Measurements from ENCODE around the gene PCLO. TPM values are rescaled to one million over a fixed set of nuclear protein-coding genes. Genes with fewer than 3 reads are reported as not detected.

Gene PCLO
- total and polyA plus RNA-seq, 12 donors: 0.06 to 10.8 (median 2.3) TPM

DNA sequence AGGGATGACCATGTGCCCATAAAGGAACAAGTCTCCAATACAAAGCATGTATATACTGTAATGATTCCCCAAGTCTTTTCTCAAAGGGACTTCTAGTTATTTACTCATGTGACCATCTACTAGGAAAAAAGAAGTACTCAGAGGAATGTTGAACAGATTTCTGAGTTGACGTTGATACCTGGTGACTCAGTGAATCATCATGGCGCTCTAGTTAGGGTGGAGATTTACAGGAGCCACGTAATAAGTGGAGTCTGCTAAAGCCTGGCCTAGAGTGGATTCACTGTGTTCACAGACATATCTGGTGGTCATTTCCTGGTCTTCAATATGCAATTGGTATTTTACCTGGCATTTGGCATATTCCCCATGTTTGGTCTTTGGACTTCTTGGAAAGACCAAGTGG, 416.9 kb downstream of the PCLO start:
- H3K9me3 ChIP-seq: no peaks in the 10 kb centered on the region
- TF ChIP-seq, protein P1, sequence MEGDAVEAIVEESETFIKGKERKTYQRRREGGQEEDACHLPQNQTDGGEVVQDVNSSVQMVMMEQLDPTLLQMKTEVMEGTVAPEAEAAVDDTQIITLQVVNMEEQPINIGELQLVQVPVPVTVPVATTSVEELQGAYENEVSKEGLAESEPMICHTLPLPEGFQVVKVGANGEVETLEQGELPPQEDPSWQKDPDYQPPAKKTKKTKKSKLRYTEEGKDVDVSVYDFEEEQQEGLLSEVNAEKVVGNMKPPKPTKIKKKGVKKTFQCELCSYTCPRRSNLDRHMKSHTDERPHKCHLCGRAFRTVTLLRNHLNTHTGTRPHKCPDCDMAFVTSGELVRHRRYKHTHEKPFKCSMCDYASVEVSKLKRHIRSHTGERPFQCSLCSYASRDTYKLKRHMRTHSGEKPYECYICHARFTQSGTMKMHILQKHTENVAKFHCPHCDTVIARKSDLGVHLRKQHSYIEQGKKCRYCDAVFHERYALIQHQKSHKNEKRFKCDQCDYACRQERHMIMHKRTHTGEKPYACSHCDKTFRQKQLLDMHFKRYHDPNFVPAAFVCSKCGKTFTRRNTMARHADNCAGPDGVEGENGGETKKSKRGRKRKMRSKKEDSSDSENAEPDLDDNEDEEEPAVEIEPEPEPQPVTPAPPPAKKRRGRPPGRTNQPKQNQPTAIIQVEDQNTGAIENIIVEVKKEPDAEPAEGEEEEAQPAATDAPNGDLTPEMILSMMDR (IDR thresholded peaks at IDR 0.05): no peak
- no peak for ATAC-seq
- no peaks in the 10 kb centered on the region for H3K4me1 ChIP-seq
- H3K27ac ChIP-seq: no peak overlapping the region
- no peak overlapping the region for H3K4me3 ChIP-seq
- H3K27me3 ChIP-seq: no peaks in the 10 kb centered on the region
- intact Hi-C loops (cut with DNase I): no loop called here
- DNase-seq: no peak
- WGBS, 2 donors: 73 to 76% methylated on average over 3 of the region's 3 CpGs
- no peaks in the 10 kb centered on the region for H3K36me3 ChIP-seq

DNA sequence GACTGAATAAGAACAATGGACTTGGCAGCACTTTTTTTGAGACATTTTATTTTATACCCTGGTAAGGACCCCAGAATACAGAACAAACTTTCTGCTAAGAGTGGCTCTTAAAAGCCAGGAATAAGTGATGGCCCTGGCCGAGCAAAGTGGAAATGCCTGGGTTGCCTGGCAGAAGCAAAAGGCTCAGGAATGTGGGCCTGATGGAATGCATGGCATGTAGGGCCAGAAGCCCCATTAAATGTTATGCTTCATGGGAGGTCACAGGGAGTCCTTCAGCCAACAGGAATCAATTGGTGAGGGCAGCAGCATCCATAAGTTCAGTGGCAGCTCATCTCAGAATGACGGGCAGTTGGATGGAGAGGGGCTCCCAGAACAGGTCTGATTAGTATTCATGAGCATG, 417.6 kb downstream of the PCLO start:
- ATAC-seq: no peak
- Histone ChIP-seq H3K36me3 (no peaks in the 10 kb centered on the region), H3K9me3 (no peaks in the 10 kb centered on the region), H3K27me3 (no peaks in the 10 kb centered on the region), H3K4me1 (no peaks in the 10 kb centered on the region), H3K27ac (no peak overlapping the region), H3K4me3 (no peak overlapping the region)
- WGBS, 2 donors: 49 to 62% methylated on average over 2 of the region's 2 CpGs
- TF ChIP-seq, protein P1 (IDR thresholded peaks at IDR 0.05): no peak
- intact Hi-C loops (cut with DNase I): no loop called here
- no peak for DNase-seq

- intact Hi-C loops (cut with DNase I): no loop called here
- ATAC-seq (no peak), DNase-seq (no peak)
- Histone ChIP-seq H3K27ac (no peak overlapping the region), H3K4me3 (no peak overlapping the region), H3K9me3 (no peaks in the 10 kb centered on the region), H3K36me3 (no peaks in the 10 kb centered on the region), H3K4me1 (no peaks in the 10 kb centered on the region), H3K27me3 (no peaks in the 10 kb centered on the region)
- TF ChIP-seq, protein P1 (IDR thresholded peaks at IDR 0.05): no peak
- WGBS, 2 donors: 85 to 89% methylated on average over 4 of the region's 4 CpGs
Measured at GRCh38 chr7:82742163-82742562, 420.5 kb downstream of the PCLO start.

GRCh38 chr7:82741493-82741892, 421.2 kb downstream of the PCLO start:
- Histone ChIP-seq H3K36me3 (no peaks in the 10 kb centered on the region), H3K9me3 (no peaks in the 10 kb centered on the region), H3K4me1 (no peaks in the 10 kb centered on the region), H3K4me3 (no peak overlapping the region), H3K27me3 (no peaks in the 10 kb centered on the region), H3K27ac (no peak overlapping the region)
- ATAC-seq (no peak), DNase-seq (no peak)
- TF ChIP-seq, protein P1 (IDR thresholded peaks at IDR 0.05): no peak
- intact Hi-C loops (cut with DNase I): no loop called here

Data from heart right ventricle (tissue), 16 donors.